NB4 (cell line): ENCODE results near the gene TTYH1.

Experiments used
- CTCF ChIP-seq: IDR thresholded peaks from one replicate; pipeline ENCODE4 v1.5.1; 2012; ENCODE audit warnings: low read depth, low read length
- MAX ChIP-seq: IDR thresholded peaks from 2 replicates; pipeline ENCODE4 v1.6.1; 2011; ENCODE audit warnings: low read depth, low read length
- POLR2A ChIP-seq: IDR thresholded peaks from 2 replicates; pipeline ENCODE4 v1.6.1; 2011; ENCODE audit warnings: mild to moderate bottlenecking; ENCODE audit not compliant: insufficient read length; ENCODE audit errors: extremely low read depth

- TF ChIP-seq CTCF (no peak), MAX (no peak), POLR2A (no peak)
Observed at GRCh38 chr19:54432144-54432738, 17.0 kb downstream of the TTYH1 start.
